ENCODE results near the gene ZBTB18.
"Not testable (repeated sequence)": the region's sequence is repeated elsewhere in the genome, so short reads cannot be mapped to it uniquely, and the experiment has no call there.

ZBTB18 gene

GRCh38 chr1:244050835-244051444, at the start of gene ZBTB18:
Gene ZBTB18 (plus strand): TSS chr1:244051283. CDS start chr1:244051432, 149 bp downstream.
- DNase-seq (ENCODE audit: low read depth, low spot score) = no peak

GRCh38 chr1:244002721-244003120, 48.4 kb upstream of the ZBTB18 start:
- DNase-seq (ENCODE audit: low read depth, low spot score) = no peak

GRCh38 chr1:244005455-244005854, 45.6 kb upstream of the ZBTB18 start:
- no peak for DNase-seq (ENCODE audit: low read depth, low spot score)

- DNase-seq (ENCODE audit: low read depth, low spot score) = no peak
Measured at GRCh38 chr1:244006381-244006901, 44.6 kb upstream of the ZBTB18 start.

- no peak for DNase-seq (ENCODE audit: low read depth, low spot score)
Measured at GRCh38 chr1:244006961-244007360, 44.1 kb upstream of the ZBTB18 start.

GRCh38 chr1:244010191-244010590, 40.9 kb upstream of the ZBTB18 start:
- DNase-seq (ENCODE audit: low read depth, low spot score) = no peak

- no peak for DNase-seq (ENCODE audit: low read depth, low spot score)
Measured at GRCh38 chr1:244010703-244011123, 40.4 kb upstream of the ZBTB18 start.

- DNase-seq (ENCODE audit: low read depth, low spot score) = no peak
Measured at GRCh38 chr1:244011271-244011670, 39.8 kb upstream of the ZBTB18 start.

- DNase-seq (ENCODE audit: low read depth, low spot score) = no peak
Measured at GRCh38 chr1:244011786-244012185, 39.3 kb upstream of the ZBTB18 start.

- DNase-seq (ENCODE audit: low read depth, low spot score) = no peak
Measured at GRCh38 chr1:244012202-244012601, 38.9 kb upstream of the ZBTB18 start.

- DNase-seq (ENCODE audit: low read depth, low spot score) = no peak
Measured at GRCh38 chr1:244013100-244013499, 38.0 kb upstream of the ZBTB18 start.

- DNase-seq (ENCODE audit: low read depth, low spot score) = not testable (repeated sequence)
Measured at GRCh38 chr1:244014862-244015261, 36.2 kb upstream of the ZBTB18 start.

- DNase-seq (ENCODE audit: low read depth, low spot score) = no peak
Measured at GRCh38 chr1:244019982-244020485, 31.0 kb upstream of the ZBTB18 start.

- DNase-seq (ENCODE audit: low read depth, low spot score) = no peak
Measured at GRCh38 chr1:244021427-244021826, 29.7 kb upstream of the ZBTB18 start.

GRCh38 chr1:244022311-244022710, 28.8 kb upstream of the ZBTB18 start:
- DNase-seq (ENCODE audit: low read depth, low spot score) = no peak

- DNase-seq (ENCODE audit: low read depth, low spot score) = no peak
Measured at GRCh38 chr1:244022864-244023440, 28.1 kb upstream of the ZBTB18 start.

GRCh38 chr1:244027491-244028145, 23.5 kb upstream of the ZBTB18 start:
- DNase-seq (ENCODE audit: low read depth, low spot score) = no peak

- no peak for DNase-seq (ENCODE audit: low read depth, low spot score)
Measured at GRCh38 chr1:244028701-244029100, 22.4 kb upstream of the ZBTB18 start.

GRCh38 chr1:244029124-244029523, 22.0 kb upstream of the ZBTB18 start:
- DNase-seq (ENCODE audit: low read depth, low spot score) = no peak

GRCh38 chr1:244030481-244031040, 20.5 kb upstream of the ZBTB18 start:
- DNase-seq (ENCODE audit: low read depth, low spot score) = no peak

GRCh38 chr1:244035358-244035757, 15.7 kb upstream of the ZBTB18 start:
- no peak for DNase-seq (ENCODE audit: low read depth, low spot score)

GRCh38 chr1:244037252-244037651, 13.8 kb upstream of the ZBTB18 start:
- DNase-seq (ENCODE audit: low read depth, low spot score) = no peak

Data from activated CD4-positive, CD25-positive, alpha-beta regulatory T cell treated with anti-CD3 and anti-CD28 coated beads, Interleukin-2, amount 50 U/mL, for 16 hours (primary cell).